ENCODE measurements around the gene ULK4.

ULK4 gene

DNA sequence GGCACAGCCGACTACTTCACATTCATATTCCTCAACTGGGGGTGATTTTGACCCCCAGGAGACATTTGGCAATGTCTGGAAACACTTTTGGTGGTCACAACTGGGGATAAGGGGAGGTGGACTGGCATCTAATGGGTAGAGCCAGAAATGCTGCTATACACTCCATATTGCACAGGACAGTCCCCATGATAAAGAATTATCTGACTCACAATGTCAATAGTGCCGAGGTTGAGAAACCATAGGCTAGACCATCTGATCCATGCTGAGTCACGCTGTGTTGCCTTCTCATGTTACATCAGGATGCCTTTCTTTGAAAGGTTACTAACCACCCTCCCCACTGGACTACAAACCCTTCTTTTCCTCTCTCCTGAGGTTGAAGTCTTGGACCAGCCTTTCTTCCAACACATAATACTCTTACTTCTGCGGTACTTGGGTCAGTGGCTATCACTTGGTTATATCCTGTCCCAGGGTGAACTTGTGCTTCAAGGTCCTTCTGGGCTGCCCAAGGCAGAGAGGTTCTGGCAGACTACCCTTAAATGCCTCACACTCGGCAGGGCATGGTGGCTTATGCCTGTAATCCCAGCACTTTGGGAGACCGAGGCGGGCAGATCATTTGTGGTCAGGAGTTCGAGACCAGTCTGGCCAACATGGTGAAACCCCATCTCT is 693.8 kb downstream of the ULK4 start:
- no peaks in the 10 kb centered on the region for H3K27me3 ChIP-seq (ENCODE audit: low read depth)
- H3K4me1 ChIP-seq: no peaks in the 10 kb centered on the region
- H3K4me3 ChIP-seq: no peak overlapping the region
- in situ Hi-C loops (cut with MboI; ENCODE audit: low sequenced_read_pairs): no loop called here
- DNase-seq (ENCODE audit: low spot score in 2 of 2): no peak
- no peaks in the 10 kb centered on the region for H3K9me3 ChIP-seq
- H3K36me3 ChIP-seq (replicated peaks): no peaks in the 10 kb centered on the region

DNA sequence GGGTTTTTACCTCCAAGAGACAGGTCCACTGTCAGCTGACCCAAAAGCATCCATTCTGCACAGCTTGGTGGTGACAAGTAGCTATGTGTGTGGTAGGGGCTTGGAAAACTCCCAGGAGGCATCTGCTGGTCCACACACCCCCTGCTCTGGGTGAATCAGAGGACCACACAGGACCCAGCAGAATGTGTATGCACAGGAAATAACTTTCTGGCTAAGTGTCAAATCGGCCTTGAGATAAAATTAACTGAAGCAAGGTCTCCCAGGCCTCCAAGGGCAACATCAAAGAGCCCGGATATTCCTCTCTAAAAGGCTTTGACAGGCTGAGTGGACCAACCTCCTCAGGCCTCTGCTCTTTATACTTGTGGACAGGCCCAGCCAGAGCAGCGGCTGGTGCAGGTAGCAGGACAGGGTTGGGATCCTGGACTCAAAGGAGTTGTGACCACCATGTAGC is 696.1 kb downstream of the ULK4 start:
- H3K4me3 ChIP-seq: no peak overlapping the region
- no peak for DNase-seq (ENCODE audit: low spot score in 2 of 2)
- H3K27me3 ChIP-seq (ENCODE audit: low read depth): no peaks in the 10 kb centered on the region
- in situ Hi-C loops (cut with MboI; ENCODE audit: low sequenced_read_pairs): no loop called here
- H3K4me1 ChIP-seq: no peaks in the 10 kb centered on the region
- H3K9me3 ChIP-seq: no peaks in the 10 kb centered on the region
- H3K36me3 ChIP-seq (replicated peaks): no peaks in the 10 kb centered on the region

DNA sequence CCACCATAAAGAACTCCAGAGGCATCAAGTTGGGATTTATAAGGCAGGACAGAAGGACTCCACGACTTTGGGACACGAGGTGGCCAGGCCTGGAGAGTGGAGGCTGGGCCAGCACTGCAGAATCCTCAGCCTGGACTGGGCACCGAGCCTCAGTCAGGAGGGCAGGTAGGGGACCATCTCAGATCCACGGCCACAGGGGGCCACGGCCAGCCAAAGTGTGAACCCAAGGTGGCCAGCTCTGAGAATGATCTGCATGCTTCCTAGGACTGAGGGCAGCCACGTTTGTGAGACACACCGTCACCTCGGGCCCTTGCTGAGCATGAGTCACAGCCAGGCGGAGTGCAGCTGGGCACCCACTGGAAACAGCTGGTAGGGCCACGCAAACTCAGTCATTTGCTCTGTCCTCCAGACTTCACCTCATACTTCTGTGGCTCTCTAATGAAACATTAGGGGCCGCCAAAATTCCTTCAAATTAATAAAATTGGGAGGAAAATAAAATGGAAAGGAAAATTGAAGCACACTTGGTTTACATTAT is 696.8 kb downstream of the ULK4 start:
- Histone ChIP-seq H3K4me3 (no peak overlapping the region), H3K9me3 (no peaks in the 10 kb centered on the region), H3K36me3 (replicated peaks) (no peaks in the 10 kb centered on the region), H3K27me3 (ENCODE audit: low read depth) (no peaks in the 10 kb centered on the region), H3K4me1 (no peaks in the 10 kb centered on the region)
- no peak for DNase-seq (ENCODE audit: low spot score in 2 of 2)
- in situ Hi-C loops (cut with MboI; ENCODE audit: low sequenced_read_pairs): no loop called here

DNA sequence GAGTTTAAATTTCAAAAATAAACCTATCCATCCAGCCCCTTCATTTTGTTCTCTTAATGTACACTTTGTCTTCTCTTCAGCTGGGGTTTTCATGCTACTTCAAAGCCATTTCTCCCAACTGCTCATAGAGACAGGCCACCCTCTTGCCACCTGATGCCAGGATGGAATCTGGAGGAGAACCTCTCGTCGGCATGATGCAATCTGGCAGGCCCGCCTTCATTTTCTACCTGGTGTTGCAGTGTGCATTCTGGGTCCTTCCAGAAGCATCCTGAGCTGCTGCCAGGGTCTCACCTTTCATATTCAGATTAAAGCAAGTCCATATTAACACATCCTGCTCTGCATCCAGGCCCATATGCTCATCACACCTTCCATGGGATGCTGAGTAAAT is 701.8 kb downstream of the ULK4 start:
- no peaks in the 10 kb centered on the region for H3K9me3 ChIP-seq
- no peaks in the 10 kb centered on the region for H3K27me3 ChIP-seq (ENCODE audit: low read depth)
- in situ Hi-C loops (cut with MboI; ENCODE audit: low sequenced_read_pairs): no loop called here
- H3K36me3 ChIP-seq (replicated peaks): no peaks in the 10 kb centered on the region
- no peaks in the 10 kb centered on the region for H3K4me1 ChIP-seq
- DNase-seq (ENCODE audit: low spot score in 2 of 2): no peak
- H3K4me3 ChIP-seq: no peak overlapping the region

DNA sequence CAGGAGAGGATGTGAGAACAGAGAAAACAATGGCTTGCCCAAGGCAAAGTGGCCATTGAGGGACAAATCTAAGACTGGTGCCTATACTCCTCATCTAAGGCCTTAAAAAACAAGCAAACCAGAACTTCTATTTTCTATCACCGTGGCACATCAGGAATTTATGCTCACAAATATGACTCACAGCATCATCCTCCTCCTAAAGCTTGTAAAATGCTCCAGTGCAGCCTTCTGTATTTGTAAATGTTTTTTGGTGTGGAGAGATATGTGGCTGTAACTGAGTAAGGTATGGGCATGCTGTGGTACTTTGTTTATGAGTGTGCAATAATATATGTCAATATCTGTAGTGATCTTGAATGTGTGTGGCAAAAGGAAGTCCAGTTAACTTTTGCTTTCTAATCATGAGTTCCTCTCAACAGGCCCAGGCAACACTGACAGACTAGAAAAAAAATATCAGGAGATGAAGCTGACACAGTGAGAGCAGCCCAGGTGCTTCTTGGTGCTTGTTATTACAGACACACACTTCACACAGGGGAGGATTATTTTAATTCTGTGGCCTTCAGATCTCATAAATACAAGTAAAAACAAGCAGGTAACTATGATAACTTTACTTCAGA is 702.3 kb downstream of the ULK4 start:
- Histone ChIP-seq H3K4me1 (no peaks in the 10 kb centered on the region), H3K36me3 (replicated peaks) (no peaks in the 10 kb centered on the region), H3K27me3 (ENCODE audit: low read depth) (no peaks in the 10 kb centered on the region), H3K9me3 (no peaks in the 10 kb centered on the region), H3K4me3 (no peak overlapping the region)
- in situ Hi-C loops (cut with MboI; ENCODE audit: low sequenced_read_pairs): no loop called here
- no peak for DNase-seq (ENCODE audit: low spot score in 2 of 2)

DNA sequence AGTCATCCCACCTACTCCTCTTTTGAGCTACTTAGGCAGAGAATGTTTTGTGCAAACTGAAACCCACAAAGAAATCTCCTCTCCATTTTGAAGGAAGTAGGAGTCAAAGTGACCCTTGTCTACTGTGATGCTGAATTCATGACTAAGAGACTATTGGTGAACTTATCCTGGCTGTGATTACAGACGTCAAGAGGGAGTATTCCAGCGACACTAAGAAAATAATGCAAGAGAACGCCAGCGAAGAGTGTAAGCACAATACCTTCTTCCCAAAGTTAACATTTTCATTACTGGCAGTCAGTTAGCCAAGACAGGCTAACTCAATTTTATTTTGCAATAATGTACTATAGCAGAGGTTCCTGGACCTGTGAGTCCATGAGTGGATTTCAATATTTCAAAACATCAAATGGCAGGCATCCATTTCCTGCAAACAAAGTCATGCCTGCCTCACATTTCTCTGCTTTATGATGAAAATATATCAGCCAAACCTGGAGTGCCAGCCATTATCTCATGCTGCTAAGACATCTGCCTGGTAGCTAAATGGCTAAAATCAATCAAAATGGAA is 703.6 kb downstream of the ULK4 start:
- Histone ChIP-seq H3K4me3 (no peak overlapping the region), H3K9me3 (no peaks in the 10 kb centered on the region), H3K36me3 (replicated peaks) (no peaks in the 10 kb centered on the region), H3K4me1 (no peaks in the 10 kb centered on the region), H3K27me3 (ENCODE audit: low read depth) (no peaks in the 10 kb centered on the region)
- DNase-seq (ENCODE audit: low spot score in 2 of 2): no peak
- in situ Hi-C loops (cut with MboI; ENCODE audit: low sequenced_read_pairs): no loop called here

DNA sequence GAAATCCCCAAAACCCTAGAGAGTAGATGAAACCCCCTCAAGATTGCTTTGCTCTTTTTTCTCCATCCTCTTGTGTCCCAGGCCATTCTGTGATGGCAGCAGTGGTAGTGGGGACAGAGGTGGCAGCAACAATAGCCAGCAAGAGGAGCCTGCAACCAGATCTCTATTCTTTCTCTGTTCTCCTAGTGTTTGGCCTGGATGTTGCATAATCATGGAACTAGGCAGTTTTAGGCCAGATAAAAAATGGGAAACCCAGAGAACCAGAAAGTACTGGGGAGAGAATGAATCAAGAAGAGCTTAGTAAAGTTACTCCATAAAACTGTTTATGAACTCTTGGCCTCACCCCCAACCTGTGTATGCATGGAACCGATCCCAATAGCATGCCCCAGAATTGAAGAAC is 710.3 kb downstream of the ULK4 start:
- H3K4me3 ChIP-seq: no peak overlapping the region
- DNase-seq (ENCODE audit: low spot score in 2 of 2): no peak
- no peaks in the 10 kb centered on the region for H3K36me3 ChIP-seq (replicated peaks)
- in situ Hi-C loops (cut with MboI; ENCODE audit: low sequenced_read_pairs): no loop called here
- H3K27me3 ChIP-seq (ENCODE audit: low read depth): no peaks in the 10 kb centered on the region
- no peaks in the 10 kb centered on the region for H3K4me1 ChIP-seq
- H3K9me3 ChIP-seq: no peaks in the 10 kb centered on the region

DNA sequence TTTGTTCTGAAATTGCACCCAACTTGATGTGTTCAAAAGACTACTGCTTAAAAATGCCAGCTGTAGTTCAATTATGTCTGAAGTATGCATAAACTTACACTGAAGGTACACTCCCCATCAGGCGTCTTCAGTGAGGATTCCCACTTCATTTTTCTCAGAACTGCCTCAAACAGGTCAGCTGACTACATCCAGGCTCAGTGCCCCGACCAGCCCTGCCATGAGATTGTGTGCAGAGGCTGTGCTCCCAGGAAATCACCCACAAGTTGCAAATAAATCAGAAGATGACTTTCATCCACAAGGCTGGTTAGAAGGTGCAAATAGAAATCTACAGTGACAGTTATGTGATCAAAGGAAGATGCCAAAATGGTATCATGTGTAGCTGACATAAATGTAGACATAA is 711.1 kb downstream of the ULK4 start:
- no peaks in the 10 kb centered on the region for H3K27me3 ChIP-seq (ENCODE audit: low read depth)
- no peaks in the 10 kb centered on the region for H3K36me3 ChIP-seq (replicated peaks)
- in situ Hi-C loops (cut with MboI; ENCODE audit: low sequenced_read_pairs): no loop called here
- H3K4me3 ChIP-seq: no peak overlapping the region
- H3K4me1 ChIP-seq: no peaks in the 10 kb centered on the region
- no peaks in the 10 kb centered on the region for H3K9me3 ChIP-seq
- no peak for DNase-seq (ENCODE audit: low spot score in 2 of 2)

DNA sequence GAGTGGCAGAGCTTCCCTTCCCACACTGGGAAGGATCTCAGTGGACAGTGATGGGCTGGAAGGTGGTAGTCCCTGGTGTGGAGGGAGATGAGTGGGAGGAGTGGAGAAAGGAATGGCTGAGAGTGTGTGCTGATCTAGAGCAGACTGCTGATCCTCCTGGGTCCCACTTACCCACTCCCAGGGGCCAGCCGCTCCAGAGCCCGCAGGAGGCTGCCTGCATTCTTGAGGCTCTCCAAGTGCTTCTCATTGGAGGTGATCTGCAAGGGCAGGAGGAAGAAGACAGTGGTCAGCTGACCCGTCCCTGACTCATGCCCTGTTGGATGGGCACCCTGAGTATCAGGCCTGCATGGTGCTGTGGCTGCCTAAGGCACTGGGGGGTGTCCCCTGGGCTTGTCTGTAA is 712.6 kb downstream of the ULK4 start:
- H3K9me3 ChIP-seq: no peaks in the 10 kb centered on the region
- H3K27me3 ChIP-seq (ENCODE audit: low read depth): no peaks in the 10 kb centered on the region
- H3K4me3 ChIP-seq: no peak overlapping the region
- no peak for DNase-seq (ENCODE audit: low spot score in 2 of 2)
- in situ Hi-C loops (cut with MboI; ENCODE audit: low sequenced_read_pairs): no loop called here
- H3K4me1 ChIP-seq: no peaks in the 10 kb centered on the region
- H3K36me3 ChIP-seq (replicated peaks): no peaks in the 10 kb centered on the region

DNA sequence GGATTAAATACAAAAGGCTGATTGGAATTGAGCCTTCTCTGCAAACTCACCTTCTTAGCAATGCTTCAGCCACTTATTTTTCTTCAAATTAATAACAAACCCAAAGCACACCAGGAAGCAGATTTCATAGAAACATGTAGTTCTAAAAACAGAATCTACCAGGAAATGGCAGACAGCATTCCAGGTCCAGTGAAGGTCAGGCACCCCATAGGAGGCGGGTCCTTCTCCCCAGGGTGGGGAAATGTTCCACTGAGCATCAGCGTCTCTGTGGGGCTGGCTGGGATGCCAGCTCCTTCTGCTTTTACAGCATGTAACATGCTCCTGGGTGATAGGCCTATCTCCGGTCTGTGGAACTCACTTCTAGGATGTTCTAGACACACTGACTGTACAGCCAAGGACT is 713.4 kb downstream of the ULK4 start:
- Histone ChIP-seq H3K27me3 (ENCODE audit: low read depth) (no peaks in the 10 kb centered on the region), H3K36me3 (replicated peaks) (no peaks in the 10 kb centered on the region), H3K9me3 (no peaks in the 10 kb centered on the region), H3K4me3 (no peak overlapping the region), H3K4me1 (no peaks in the 10 kb centered on the region)
- in situ Hi-C loops (cut with MboI; ENCODE audit: low sequenced_read_pairs): no loop called here
- DNase-seq (ENCODE audit: low spot score in 2 of 2): no peak

DNA sequence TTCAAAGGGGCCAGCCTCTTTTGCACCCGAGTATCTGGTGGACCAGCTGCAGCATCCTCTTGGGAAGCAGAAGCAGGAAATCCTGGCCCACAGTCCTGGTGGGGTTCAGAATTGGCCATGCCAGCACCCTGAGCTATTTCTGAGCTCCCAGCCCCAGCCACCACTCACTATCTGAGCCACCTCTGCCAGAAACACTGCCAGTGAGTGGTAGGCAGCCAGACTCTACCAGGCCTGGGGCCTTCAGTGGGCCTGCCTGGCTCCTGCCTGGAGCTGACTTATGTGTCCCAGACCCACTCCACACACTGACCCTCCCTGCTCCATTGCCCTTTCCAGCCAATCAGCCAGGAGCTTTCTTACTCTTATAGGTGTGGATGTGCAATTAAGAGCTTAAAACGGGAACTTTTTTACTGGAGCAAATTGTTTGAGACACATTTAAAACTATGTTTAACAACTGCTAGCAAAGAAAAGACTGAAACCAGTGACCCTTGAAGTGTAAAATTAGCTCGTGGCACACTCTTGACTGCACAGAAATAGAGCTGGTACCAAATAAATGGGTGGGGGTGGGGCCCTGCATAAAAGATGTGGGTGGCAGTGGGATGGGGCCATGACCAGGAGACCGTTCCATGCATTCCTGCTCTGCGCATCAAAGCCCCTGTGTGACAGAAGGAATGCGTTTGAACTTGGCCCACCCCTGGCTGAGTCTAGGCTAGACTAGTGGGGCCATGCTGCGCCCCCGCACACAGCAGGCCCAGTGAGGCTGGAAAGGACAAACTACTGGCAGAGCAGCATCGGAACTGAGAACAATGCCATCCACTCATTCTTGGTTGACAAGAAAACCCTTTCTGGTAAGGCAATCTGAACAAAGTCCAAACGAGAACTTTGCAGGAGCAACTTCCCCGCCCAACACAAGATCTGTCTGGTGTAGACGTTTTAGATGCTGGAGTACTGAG is 714.6 kb downstream of the ULK4 start:
- H3K4me3 ChIP-seq: no peak overlapping the region
- in situ Hi-C loops (cut with MboI; ENCODE audit: low sequenced_read_pairs): no loop called here
- no peak for DNase-seq (ENCODE audit: low spot score in 2 of 2)
- no peaks in the 10 kb centered on the region for H3K27me3 ChIP-seq (ENCODE audit: low read depth)
- H3K4me1 ChIP-seq: no peaks in the 10 kb centered on the region
- H3K9me3 ChIP-seq: no peaks in the 10 kb centered on the region
- H3K36me3 ChIP-seq (replicated peaks): no peaks in the 10 kb centered on the region

DNA sequence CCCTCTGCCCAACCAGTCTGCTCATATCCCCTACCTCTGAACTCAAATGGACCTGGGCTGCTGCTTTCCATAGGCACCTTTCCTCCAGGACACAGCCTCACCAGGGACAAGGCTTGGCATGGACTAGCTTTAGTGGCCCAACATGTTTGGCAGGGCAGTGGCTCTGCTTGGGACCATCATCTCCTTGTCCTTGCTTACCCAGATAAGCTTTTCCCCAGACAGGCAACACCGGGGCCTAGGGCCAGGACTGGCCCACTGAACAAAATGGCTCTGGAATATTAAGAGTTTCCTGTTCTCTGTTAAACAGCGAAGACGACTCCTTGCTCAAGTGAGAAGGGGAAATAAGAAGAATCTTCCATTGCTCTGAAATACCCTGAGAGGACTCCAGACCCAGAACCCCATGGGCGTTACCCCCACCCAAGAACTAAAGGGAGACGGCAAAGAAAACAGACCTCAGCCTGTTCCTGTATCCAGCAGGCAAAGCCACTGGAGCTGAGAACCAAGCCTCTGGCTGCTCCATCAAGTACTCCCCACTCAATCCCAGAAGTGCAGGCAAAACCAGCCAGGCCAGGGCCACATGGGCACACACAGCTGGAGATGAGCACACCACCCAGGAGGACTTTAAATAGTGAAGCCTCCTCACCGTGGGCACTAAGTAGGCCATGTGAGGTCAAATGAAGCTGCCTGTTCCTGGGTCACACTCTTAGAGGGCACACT is 717.1 kb downstream of the ULK4 start:
- in situ Hi-C loops (cut with MboI; ENCODE audit: low sequenced_read_pairs): no loop called here
- peaks cover 20% of the 10 kb centered on the region for H3K36me3 ChIP-seq (replicated peaks)
- H3K27me3 ChIP-seq (ENCODE audit: low read depth): no peaks in the 10 kb centered on the region
- no peak for DNase-seq (ENCODE audit: low spot score in 2 of 2)
- no peak overlapping the region for H3K4me3 ChIP-seq
- no peaks in the 10 kb centered on the region for H3K9me3 ChIP-seq
- H3K4me1 ChIP-seq: no peaks in the 10 kb centered on the region

DNA sequence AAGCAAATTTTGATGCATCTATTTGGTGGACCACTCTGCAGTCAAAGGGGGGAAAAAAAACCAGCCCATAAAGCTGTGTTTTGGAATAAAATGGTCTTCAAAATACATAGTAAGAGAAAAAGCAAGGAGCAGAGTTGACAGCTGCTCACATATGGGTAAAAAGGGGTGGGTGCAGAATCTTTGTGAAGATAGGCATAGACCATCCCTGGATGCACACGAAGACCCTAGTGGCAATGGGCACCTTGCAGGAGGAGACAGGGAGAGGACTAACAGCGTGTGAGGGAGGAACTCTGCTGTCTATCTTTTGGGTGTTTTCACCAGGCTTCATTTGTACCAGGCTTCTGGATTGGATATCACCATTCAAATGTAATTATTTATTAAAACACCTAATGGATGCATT is 718.7 kb downstream of the ULK4 start:
- H3K4me3 ChIP-seq: no peak overlapping the region
- in situ Hi-C loops (cut with MboI; ENCODE audit: low sequenced_read_pairs): no loop called here
- H3K4me1 ChIP-seq: no peaks in the 10 kb centered on the region
- DNase-seq (ENCODE audit: low spot score in 2 of 2): no peak
- H3K27me3 ChIP-seq (ENCODE audit: low read depth): no peaks in the 10 kb centered on the region
- H3K9me3 ChIP-seq: no peaks in the 10 kb centered on the region
- peaks cover 34% of the 10 kb centered on the region for H3K36me3 ChIP-seq (replicated peaks)

All from HAP-1 (cell line).